ENCODE results near the gene FMOD.
"Not testable (repeated sequence)": the region's sequence is repeated elsewhere in the genome, so short reads cannot be mapped to it uniquely, and the experiment has no call there.

Gene FMOD

DNA sequence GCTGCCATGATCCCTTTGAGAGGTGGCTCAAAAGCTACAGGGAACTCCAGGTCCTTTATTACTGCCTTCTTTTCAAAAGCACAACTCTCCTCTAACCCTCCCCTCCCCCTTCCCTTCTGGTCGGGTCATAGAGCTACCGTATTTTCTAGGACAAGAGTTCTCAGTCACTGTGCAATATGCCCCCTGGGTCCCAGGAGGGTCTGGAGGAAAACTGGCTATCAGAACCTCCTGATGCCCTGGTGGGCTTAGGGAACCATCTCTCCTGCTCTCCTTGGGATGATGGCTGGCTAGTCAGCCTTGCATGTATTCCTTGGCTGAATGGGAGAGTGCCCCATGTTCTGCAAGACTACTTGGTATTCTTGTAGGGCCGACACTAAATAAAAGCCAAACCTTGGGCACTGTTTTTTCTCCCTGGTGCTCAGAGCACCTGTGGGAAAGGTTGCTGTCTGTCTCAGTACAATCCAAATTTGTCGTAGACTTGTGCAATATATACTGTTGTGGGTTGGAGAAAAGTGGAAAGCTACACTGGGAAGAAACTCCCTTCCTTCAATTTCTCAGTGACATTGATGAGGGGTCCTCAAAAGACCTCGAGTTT is 42.5 kb downstream of the FMOD start:
- no peak for DNase-seq
- no peaks in the 10 kb centered on the region for H3K9me3 Mint-ChIP-seq
- peak overlapping the region; percentile 97 for H3K4me3 Mint-ChIP-seq
- peak overlapping the region; percentile 95 for H3K27ac Mint-ChIP-seq
- no peaks in the 10 kb centered on the region for H3K27me3 Mint-ChIP-seq
- H3K4me1 Mint-ChIP-seq (ENCODE audit: low read depth): peaks cover 60% of the 10 kb centered on the region
- peaks cover 74% of the 10 kb centered on the region for H3K36me3 Mint-ChIP-seq (ENCODE audit: low read depth)

DNA sequence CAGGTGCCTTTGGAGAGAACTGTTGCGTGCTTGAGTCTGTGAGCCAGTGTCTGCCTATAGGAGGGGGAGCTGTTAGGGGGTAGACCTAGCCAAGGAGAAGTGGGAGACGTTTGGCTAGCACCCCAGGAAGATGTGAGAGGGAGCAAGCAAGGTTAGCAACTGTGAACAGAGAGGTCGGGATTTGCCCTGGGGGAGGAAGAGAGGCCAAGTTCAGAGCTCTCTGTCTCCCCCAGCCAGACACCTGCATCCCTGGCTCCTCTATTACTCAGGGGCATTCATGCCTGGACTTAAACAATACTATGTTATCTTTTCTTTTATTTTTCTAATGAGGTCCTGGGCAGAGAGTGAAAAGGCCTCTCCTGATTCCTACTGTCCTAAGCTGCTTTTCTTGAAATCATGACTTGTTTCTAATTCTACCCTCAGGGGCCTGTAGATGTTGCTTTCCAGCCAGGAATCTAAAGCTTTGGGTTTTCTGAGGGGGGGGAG is 43.2 kb downstream of the FMOD start:
- no peaks in the 10 kb centered on the region for H3K9me3 Mint-ChIP-seq
- H3K36me3 Mint-ChIP-seq (ENCODE audit: low read depth): peaks cover 69% of the 10 kb centered on the region
- H3K4me3 Mint-ChIP-seq: peak overlapping the region; percentile 97
- peak overlapping the region; percentile 95 for H3K27ac Mint-ChIP-seq
- no peak for DNase-seq
- H3K27me3 Mint-ChIP-seq: no peaks in the 10 kb centered on the region
- peaks cover 62% of the 10 kb centered on the region for H3K4me1 Mint-ChIP-seq (ENCODE audit: low read depth)

DNA sequence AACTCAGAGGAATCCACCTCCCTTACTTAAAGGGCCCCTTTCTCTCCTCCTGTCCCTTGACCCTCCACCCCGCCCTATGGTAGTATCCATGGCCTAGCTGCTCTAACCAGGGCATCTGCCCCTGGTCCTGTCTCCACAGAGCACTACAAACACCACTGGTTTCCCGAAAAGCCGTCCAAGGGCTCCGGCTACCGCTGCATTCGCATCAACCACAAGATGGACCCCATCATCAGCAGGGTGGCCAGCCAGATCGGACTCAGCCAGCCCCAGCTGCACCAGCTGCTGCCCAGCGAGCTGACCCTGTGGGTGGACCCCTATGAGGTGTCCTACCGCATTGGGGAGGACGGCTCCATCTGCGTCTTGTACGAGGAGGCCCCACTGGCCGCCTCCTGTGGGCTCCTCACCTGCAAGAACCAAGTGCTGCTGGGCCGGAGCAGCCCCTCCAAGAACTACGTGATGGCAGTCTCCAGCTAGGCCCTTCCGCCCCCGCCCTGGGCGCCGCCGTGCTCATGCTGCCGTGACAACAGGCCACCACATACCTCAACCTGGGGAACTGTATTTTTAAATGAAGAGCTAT is 43.9 kb downstream of the FMOD start:
- Mint-ChIP-seq H3K27ac (peak overlapping the region; percentile 95), H3K36me3 (ENCODE audit: low read depth) (peaks cover 67% of the 10 kb centered on the region), H3K27me3 (no peaks in the 10 kb centered on the region), H3K9me3 (no peaks in the 10 kb centered on the region), H3K4me1 (ENCODE audit: low read depth) (peaks cover 65% of the 10 kb centered on the region), H3K4me3 (peak overlapping the region; percentile 97)
- peak; percentile 66 for DNase-seq

DNA sequence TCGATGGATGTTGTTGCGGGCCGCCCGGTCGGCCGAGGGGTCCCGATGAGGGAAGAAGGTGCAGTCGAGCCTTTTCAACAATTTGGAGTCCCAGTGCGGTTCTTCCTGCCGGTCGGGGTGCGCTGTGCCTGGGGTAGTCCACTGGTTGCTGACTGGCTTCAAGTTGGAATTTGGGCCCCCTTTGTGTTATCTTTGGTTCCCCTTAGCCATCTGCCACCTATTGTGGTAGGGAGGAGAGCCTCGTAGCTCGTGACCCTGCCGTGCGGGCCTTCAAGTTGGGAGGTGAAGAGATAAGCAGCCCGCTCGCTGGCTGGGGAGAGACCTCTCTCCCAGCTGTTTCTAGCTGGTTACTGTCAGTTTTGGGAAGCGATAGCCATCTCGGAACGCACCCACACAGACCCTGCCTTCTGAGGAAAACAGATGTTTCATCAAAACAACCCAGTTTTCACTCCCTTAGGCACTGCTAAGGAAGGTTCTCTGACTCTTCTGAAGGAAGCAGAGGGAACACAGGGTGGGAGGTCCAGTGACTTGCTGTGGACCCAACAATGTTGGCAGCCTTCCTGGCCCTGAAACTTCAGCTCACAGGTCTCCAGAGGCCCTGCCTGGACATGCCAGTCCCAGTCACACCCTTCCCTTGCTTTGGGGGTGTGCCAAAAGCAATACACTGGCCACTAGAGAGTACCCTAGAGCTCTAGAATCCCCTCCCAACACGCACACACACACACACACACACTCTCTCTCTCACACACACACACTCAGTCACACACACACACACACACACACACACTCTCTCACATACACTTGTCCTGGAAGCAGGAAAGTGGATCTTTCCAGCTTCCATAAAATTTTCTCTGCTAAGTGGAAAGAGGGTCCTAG is 44.6 kb downstream of the FMOD start:
- no peaks in the 10 kb centered on the region for H3K27me3 Mint-ChIP-seq
- peaks cover 60% of the 10 kb centered on the region for H3K4me1 Mint-ChIP-seq (ENCODE audit: low read depth)
- H3K36me3 Mint-ChIP-seq (ENCODE audit: low read depth): peaks cover 60% of the 10 kb centered on the region
- no peaks in the 10 kb centered on the region for H3K9me3 Mint-ChIP-seq
- peak overlapping the region; percentile 97 for H3K4me3 Mint-ChIP-seq
- DNase-seq: peak; percentile 56
- H3K27ac Mint-ChIP-seq: peak overlapping the region; percentile 95

DNA sequence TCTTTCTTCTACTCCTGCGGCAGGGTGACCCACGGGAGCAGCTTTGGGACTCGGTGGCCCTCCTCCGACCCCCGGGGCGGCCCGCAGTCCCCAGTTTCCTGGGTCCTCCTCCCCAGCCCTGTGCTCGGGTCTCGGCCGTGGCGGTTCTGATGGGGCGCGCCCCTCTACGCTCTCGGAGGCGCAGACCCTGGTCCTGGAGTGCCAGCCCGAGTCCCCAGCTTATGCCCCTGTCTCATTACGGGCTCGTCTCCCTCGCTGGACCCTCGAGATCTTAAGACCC is 45.2 kb downstream of the FMOD start:
- peaks cover 54% of the 10 kb centered on the region for H3K36me3 Mint-ChIP-seq (ENCODE audit: low read depth)
- peaks cover 60% of the 10 kb centered on the region for H3K4me1 Mint-ChIP-seq (ENCODE audit: low read depth)
- DNase-seq: no peak
- H3K4me3 Mint-ChIP-seq: peak overlapping the region; percentile 97
- H3K27ac Mint-ChIP-seq: peak overlapping the region; percentile 95
- no peaks in the 10 kb centered on the region for H3K9me3 Mint-ChIP-seq
- no peaks in the 10 kb centered on the region for H3K27me3 Mint-ChIP-seq

DNA sequence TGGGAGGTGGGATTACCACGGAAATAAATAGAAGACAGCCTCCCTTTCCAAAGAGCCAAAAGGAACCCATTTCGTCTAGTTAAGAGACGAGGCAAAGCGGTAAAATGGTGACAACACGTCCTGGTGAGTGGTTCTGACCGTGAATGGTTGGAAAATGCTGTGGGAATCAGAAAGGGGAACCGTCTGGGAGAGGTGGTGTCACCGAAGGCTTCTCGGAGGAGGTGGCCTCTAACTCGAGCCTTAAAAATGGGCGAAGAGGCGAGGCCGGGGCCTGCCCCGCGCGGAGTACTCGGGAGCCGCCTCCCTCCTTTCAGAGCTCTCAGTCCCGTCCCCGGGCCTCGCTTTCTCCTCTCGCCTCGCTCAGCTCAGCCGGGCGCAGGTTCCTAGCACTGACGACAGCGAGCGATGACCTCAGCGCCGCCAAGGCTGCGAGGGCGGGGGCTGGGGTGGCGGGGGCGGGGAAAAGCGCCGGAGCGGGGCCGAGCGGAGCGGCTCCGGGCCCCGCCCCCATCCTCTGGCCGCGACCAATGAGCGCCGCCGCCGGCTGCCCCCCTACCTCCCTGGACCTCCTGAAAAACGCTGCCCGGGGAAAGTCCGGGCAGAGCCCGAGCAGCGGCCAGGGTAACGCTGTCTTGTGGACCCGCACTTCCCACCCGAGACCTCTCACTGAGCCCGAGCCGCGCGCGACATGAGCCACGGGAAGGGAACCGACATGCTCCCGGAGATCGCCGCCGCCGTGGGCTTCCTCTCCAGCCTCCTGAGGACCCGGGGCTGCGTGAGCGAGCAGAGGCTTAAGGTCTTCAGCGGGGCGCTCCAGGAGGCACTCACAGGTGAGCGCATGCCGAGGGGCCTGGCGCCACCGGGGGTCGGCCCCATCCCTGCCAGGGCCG is 45.8 kb downstream of the FMOD start, which contains the start of gene BTG2:
TSS of gene BTG2 (plus strand) at position 601 of the 890 bp plus-strand sequence. CDS start at position 689, 88 bp downstream.
- Mint-ChIP-seq H3K27me3 (no peaks in the 10 kb centered on the region), H3K9me3 (no peaks in the 10 kb centered on the region), H3K36me3 (ENCODE audit: low read depth) (peaks cover 48% of the 10 kb centered on the region), H3K4me3 (peak within 1 kb of the TSS; percentile 97), H3K27ac (peak within 1 kb of the TSS; percentile 98), H3K4me1 (ENCODE audit: low read depth) (peaks cover 61% of the 10 kb centered on the region)
- peak; percentile 90 for DNase-seq

DNA sequence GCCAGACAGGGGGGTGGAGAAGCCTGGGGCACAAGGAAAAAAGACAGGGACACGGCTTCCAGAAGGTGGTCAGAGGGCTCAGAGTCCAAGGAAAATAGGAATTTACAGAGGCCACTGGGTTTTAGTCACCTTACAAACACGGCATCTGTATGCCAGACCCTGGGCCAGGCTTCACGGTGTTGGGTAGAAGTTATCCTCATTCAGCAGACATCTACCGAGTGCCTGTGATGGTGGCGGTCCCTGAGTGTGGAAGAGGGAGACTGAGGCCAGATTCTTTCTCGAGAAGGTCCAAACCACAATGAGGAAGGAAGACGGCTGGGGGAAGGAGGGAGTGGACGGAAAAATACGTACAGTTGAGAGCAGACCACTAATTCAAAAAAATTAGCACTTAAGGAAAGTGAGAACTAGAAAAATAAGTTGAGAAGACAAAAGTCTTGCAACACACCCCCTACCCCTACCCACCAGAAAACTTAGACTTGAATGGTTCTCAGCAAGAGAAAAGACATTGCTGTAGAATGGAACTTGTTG is 46.5 kb downstream of the FMOD start:
- no peaks in the 10 kb centered on the region for H3K9me3 Mint-ChIP-seq
- peaks cover 41% of the 10 kb centered on the region for H3K36me3 Mint-ChIP-seq (ENCODE audit: low read depth)
- peaks cover 61% of the 10 kb centered on the region for H3K4me1 Mint-ChIP-seq (ENCODE audit: low read depth)
- DNase-seq: no peak
- no peaks in the 10 kb centered on the region for H3K27me3 Mint-ChIP-seq
- peak overlapping the region; percentile 97 for H3K4me3 Mint-ChIP-seq
- peak overlapping the region; percentile 98 for H3K27ac Mint-ChIP-seq

DNA sequence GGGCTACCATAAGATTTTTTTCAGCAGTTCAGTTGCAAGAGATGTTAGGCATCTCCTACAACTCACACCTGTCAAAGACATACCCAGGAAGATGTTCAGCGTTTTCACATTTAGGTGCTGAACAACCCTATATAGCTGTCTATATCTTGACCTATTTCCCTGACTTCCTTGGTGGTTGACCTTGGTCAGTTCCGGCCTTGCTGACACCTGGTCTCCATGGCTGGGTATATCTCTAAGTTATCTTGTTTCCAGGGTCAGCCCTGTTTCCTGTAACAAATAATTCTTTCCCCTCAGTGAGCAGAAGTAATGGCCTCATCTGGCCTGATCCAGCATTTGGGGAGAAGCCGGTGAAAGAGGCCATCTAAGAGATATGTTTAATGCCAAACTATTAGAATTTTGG is 48.0 kb downstream of the FMOD start:
- DNase-seq: no peak
- H3K27me3 Mint-ChIP-seq: no peaks in the 10 kb centered on the region
- no peaks in the 10 kb centered on the region for H3K9me3 Mint-ChIP-seq
- H3K4me3 Mint-ChIP-seq: no peak overlapping the region
- peaks cover 59% of the 10 kb centered on the region for H3K4me1 Mint-ChIP-seq (ENCODE audit: low read depth)
- no peak overlapping the region for H3K27ac Mint-ChIP-seq
- peaks cover 26% of the 10 kb centered on the region for H3K36me3 Mint-ChIP-seq (ENCODE audit: low read depth)

DNA sequence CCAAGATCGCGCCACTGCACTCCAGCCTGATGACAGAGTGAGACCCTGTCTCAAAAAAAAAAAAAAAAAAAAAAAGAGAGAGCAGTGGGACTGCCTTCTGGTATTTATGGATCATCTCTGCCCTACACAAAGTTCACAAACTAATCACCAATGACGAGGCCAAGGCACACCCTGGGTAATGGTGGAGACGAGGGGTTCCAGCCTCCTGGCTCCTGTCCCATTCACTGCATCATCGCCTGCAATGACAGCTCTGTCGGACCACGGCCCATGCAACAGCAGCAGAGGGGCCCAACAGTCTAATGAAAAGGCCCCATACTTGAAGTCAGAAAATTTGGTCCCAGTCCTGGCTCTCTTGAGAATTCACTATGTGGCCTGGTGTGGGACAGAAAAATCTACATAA is 48.5 kb downstream of the FMOD start:
- no peaks in the 10 kb centered on the region for H3K27me3 Mint-ChIP-seq
- H3K36me3 Mint-ChIP-seq (ENCODE audit: low read depth): peaks cover 21% of the 10 kb centered on the region
- no peak for DNase-seq
- no peaks in the 10 kb centered on the region for H3K9me3 Mint-ChIP-seq
- H3K27ac Mint-ChIP-seq: no peak overlapping the region
- H3K4me1 Mint-ChIP-seq (ENCODE audit: low read depth): peaks cover 56% of the 10 kb centered on the region
- no peak overlapping the region for H3K4me3 Mint-ChIP-seq

DNA sequence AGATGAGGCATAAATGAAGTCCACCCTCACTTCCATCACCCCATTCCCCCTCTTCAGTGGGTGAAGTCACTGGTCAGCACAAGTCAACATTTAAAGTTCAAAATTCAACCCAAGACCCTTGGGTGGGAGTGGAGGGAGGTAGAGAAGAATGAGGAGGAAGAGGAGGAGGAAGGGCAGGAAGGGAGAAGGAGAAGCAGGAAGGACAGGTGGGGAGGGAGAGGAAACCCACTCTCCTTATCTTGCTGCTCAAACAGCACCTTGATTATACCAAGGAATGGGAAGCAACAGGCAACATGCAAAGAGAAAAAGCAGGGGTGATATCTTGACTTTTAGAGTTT is 49.6 kb downstream of the FMOD start:
- no peak for DNase-seq
- H3K27me3 Mint-ChIP-seq: no peaks in the 10 kb centered on the region
- peaks cover 58% of the 10 kb centered on the region for H3K4me1 Mint-ChIP-seq (ENCODE audit: low read depth)
- H3K27ac Mint-ChIP-seq: no peak overlapping the region
- H3K36me3 Mint-ChIP-seq (ENCODE audit: low read depth): peaks cover 10% of the 10 kb centered on the region
- no peaks in the 10 kb centered on the region for H3K9me3 Mint-ChIP-seq
- no peak overlapping the region for H3K4me3 Mint-ChIP-seq

DNA sequence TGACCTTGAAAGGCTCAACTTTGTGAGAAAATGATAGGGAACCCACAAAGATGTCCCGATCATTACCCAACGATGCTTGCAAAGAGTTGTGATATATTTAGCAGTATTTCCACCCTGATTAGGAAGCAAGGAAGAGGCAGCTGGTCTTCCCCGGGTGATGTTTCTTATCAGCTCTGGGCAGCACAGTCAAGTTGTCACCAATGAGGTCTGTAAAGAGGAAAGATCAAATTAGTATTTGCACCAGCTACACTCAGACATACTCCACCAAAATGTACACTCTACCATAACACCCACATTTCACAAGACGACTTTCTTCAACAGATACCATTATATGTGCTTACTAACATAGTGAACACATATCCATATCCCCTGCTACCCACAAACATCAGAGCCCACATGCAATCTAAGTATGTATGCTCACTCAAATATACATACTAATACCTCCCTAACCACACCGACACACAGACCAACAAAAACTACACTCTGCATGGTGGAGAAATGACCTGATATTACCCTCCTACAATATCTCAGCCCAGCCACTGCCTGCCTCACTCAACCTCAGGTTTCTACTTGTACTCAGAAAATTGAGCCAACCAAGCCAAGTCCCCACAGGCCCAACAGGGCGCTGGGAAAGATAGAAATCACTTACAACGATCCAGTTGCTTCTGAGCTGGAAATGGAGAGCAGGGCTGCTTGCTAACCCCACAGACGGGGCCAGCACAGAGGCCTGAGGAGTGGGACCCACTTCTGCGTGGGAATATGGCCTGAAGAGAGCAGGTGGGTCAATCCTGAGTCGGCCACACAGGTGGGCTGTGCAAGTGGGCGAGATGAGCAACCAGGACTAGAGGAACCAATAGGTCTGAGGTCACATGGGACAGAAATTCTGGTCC is 50.2 kb downstream of the FMOD start:
- H3K4me3 Mint-ChIP-seq: no peak overlapping the region
- peaks cover 4% of the 10 kb centered on the region for H3K36me3 Mint-ChIP-seq (ENCODE audit: low read depth)
- H3K27me3 Mint-ChIP-seq: no peaks in the 10 kb centered on the region
- peaks cover 62% of the 10 kb centered on the region for H3K4me1 Mint-ChIP-seq (ENCODE audit: low read depth)
- no peak overlapping the region for H3K27ac Mint-ChIP-seq
- no peak for DNase-seq
- no peaks in the 10 kb centered on the region for H3K9me3 Mint-ChIP-seq

DNA sequence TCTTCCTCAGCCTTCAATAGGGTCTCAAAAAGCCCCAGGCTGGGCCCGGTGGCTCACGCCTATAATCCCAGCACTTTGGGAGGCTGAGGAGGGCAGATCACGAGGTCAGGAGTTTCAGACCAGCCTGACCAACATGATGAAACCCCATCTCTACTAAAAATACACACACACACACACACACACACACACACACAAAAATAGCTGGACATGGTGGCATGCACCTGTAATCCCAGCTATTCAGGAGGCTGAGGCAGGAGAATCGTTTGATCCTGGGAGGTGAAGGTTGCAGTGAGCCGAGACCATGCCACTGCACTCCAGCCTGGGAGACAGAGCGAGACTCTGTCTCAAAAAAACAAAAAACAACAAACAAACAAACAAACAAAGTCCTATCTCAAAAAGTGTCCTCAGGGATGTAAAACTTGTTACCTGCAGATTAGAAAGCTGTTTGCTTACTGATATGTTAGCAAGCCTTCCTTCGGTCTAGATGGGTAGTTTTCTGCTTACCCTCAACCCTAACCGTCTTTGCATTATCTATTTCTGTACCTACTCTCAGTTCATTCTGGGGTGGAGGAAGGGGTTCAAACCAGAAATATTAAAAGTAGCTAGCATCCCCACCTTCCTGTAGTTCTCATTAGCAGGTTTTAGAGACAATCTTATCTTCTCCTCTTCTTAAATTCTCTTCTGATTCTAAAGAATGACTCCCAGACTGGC is 51.0 kb downstream of the FMOD start:
- peaks cover 69% of the 10 kb centered on the region for H3K4me1 Mint-ChIP-seq (ENCODE audit: low read depth)
- H3K27ac Mint-ChIP-seq: peak overlapping the region; percentile 18
- H3K4me3 Mint-ChIP-seq; H3K36me3 Mint-ChIP-seq (ENCODE audit: low read depth); H3K27me3 Mint-ChIP-seq; DNase-seq; H3K9me3 Mint-ChIP-seq: not testable (repeated sequence)

DNA sequence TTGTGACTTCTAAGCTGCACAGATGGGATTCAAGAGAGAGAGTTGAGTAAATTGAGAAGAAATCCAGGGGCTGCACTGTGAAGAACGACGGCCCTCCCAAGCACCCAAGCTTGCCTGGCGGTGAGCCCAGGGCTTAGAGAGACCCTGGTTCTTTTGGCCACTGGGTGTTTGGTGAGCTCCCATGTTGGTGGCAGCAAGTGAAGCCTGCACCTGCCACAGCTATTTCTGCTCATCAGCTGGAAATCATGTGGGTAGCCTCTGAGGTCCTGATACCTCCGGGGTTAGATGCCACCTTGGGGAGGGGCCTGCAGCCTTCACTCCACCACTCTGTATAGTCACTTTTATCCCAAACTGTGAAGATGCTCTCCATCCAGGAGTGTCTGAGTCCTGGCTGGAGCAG is 51.8 kb downstream of the FMOD start:
- peaks cover 65% of the 10 kb centered on the region for H3K4me1 Mint-ChIP-seq (ENCODE audit: low read depth)
- DNase-seq: no peak
- H3K27ac Mint-ChIP-seq: no peak overlapping the region
- no peaks in the 10 kb centered on the region for H3K27me3 Mint-ChIP-seq
- H3K9me3 Mint-ChIP-seq: no peaks in the 10 kb centered on the region
- no peak overlapping the region for H3K4me3 Mint-ChIP-seq
- no peaks in the 10 kb centered on the region for H3K36me3 Mint-ChIP-seq (ENCODE audit: low read depth)
